22Rv1 (cell line): ENCODE measurements around the gene CDK5.
A peak's percentile ranks its signal among the peaks of the same experiment; 100 is the strongest.

Experiments
- H3K27ac ChIP-seq: fragments of 450-650 bp; 2 replicates; pipeline ENCODE4 v1.5.1; 2017
- CTCF ChIP-seq: fragments of 450-650 bp; IDR thresholded peaks from 2 replicates; pipeline ENCODE4 v1.5.1; 2017; ENCODE audit warnings: mild to moderate bottlenecking
- ZFX ChIP-seq: fragments of 450-650 bp; IDR thresholded peaks from 2 replicates; pipeline ENCODE4 v1.6.1; 2017; ENCODE audit warnings: antibody characterized with exemption, borderline replicate concordance

CDK5 gene

DNA sequence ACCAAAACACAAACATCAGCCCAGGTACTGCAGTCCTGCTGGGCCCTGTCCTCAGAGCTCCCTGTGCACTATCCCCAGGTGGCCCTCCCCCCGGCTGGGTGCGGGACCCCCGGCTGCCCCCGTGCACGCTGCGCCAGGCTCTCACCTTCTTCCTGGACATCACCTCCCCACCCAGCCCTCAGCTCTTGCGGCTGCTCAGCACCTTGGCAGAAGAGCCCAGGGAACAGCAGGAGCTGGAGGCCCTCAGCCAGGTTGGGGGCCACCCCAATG, 47.7 kb downstream of the CDK5 start:
- TF ChIP-seq CTCF (no peak), ZFX (no peak)
- H3K27ac ChIP-seq, result peak overlapping the region; percentile 73

DNA sequence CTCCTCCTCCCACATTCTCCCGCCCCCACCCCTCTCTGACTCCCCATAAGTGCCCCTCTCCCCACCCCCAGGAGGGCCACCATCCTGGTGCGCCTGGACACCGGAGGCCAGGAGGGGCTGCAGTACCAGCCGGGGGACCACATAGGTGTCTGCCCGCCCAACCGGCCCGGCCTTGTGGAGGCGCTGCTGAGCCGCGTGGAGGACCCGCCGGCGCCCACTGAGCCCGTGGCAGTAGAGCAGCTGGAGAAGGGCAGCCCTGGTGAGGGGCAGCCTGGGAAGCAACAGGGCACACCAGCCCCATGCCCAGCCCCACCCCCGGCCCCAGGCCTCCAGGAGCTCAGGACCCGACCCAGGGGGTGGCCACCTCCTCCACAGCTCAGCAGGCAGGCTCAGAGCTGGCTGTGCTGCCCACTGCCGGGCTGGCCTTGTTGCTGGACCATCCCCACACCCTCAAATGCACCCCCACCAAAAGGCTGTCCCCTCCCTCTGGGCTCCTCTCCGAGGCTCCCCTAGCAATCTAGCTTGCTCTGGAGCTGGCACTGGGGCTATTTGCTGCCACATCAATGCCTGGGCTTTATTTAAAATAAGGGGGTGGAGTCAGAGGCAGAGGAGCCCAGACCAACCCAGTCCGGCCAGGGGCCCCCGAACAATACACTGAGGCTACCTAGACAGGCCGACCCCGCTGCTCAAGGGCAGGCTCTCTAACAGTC, 48.2 kb downstream of the CDK5 start:
- peak overlapping the region; percentile 73 for H3K27ac ChIP-seq
- TF ChIP-seq ZFX (no peak), CTCF (no peak)

- H3K27ac ChIP-seq, result peak overlapping the region; percentile 73
- peak; percentile 99 for TF ChIP-seq CTCF
- TF ChIP-seq ZFX, result no peak
These were observed 49.0 kb downstream of the CDK5 start for GRCh38 chr7:151008511-151009323.

GRCh38 chr7:151008143-151008510, 49.6 kb downstream of the CDK5 start:
- TF ChIP-seq ZFX (no peak), CTCF (no peak)
- H3K27ac ChIP-seq, result peak overlapping the region; percentile 73

- peak overlapping the region; percentile 73; the same call in 1 of the 2 replicates for H3K27ac ChIP-seq
- TF ChIP-seq ZFX, result no peak
- no peak for TF ChIP-seq CTCF
These were observed 50.2 kb downstream of the CDK5 start for GRCh38 chr7:151007469-151007898.

GRCh38 chr7:151006590-151007300, 51.0 kb downstream of the CDK5 start:
- TF ChIP-seq CTCF, result no peak
- no peak for TF ChIP-seq ZFX

DNA sequence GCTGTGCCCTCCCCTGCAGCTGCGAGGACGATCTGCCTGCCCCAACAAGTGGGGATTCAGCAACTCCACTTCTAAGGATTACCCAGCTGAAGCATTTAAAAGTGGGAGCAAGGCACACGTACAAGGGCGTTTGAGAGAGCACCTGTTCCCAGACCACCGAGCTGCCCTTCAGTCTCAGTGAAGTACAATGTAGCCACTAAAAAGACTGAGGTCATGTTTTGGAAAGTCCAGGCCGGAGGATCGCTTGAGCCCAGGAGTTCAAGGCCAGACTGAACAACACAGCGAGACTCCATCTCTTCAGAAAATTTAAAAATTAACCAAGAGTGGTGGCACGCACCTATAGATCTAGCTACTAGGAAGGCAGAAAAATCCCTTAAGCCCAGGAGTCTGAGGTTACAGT, 52.1 kb downstream of the CDK5 start:
- TF ChIP-seq CTCF (no peak), ZFX (no peak)
- no peak overlapping the region for H3K27ac ChIP-seq

More at GRCh38 chr7:151006590-151007300, 51.0 kb downstream of the CDK5 start:
- H3K27ac ChIP-seq, result no peak overlapping the region
